SK-N-SH (cell line): ENCODE data around the gene TFB1M.

Source experiments
- EP300 ChIP-seq, 2 experiments: IDR thresholded peaks; 2 replicates each; pipeline versions ENCODE4 v1.4.0 to v1.6.1; 2012; ENCODE audit warnings: borderline replicate concordance in 1 of 2, low read depth in 1 of 2, low read length in 1 of 2
- POLR2AphosphoS5 ChIP-seq: IDR thresholded peaks from 2 replicates; pipeline ENCODE4 v1.6.1; 2012; ENCODE audit warnings: low read depth, low read length
- RFX5 ChIP-seq: IDR thresholded peaks from 2 replicates; pipeline ENCODE4 v1.6.1; 2012; ENCODE audit warnings: mild to moderate bottlenecking, improper control_type of control experiment, low read length
- RXRA ChIP-seq: IDR thresholded peaks from 2 replicates; pipeline ENCODE4 v1.4.0; 2012; ENCODE audit warnings: low read depth, mild to moderate bottlenecking, borderline replicate concordance
- SMC3 ChIP-seq: IDR thresholded peaks from 2 replicates; pipeline ENCODE4 v1.6.1; 2012; ENCODE audit warnings: low read depth, low read length, improper control_type of control experiment
- TAF1 ChIP-seq: IDR thresholded peaks from 2 replicates; pipeline ENCODE4 v1.6.1; 2012; ENCODE audit warnings: low read depth, mild to moderate bottlenecking, low read length, moderate library complexity, borderline replicate concordance
- TF ChIP-seq, protein P1 (sequence below): IDR thresholded peaks from 2 replicates; pipeline ENCODE4 v1.4.0; 2012; ENCODE audit warnings: low read depth
- TF ChIP-seq, protein P2 (sequence below): fragments of 200-600 bp; sonication (generic); IDR thresholded peaks from 2 replicates; pipeline ENCODE4 v1.6.1; 2017; ENCODE audit warnings: antibody characterized with exemption, mild to moderate bottlenecking, moderate library complexity

DNA sequence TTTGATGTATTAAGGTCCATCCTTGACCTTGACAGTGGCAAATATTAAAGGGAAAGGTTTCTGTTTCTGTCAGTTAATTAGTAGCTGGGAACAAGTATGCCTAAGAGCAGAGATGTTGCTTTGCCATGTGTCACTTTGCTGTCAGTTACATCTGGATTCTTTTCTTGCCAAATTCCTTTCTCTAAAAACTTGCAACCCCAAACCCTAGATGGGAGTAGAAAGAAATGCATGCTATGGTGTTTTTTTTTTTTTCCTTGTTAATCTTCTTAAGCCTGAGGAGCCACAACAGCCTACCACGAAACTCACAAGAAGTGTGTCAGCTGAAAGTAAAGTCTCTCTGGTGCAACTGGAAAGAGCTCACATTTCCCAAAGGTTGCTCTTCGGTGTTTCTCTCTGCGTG, 68.5 kb downstream of the TFB1M start:
- TF ChIP-seq, protein P1, sequence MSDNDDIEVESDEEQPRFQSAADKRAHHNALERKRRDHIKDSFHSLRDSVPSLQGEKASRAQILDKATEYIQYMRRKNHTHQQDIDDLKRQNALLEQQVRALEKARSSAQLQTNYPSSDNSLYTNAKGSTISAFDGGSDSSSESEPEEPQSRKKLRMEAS, result no peak
- TF ChIP-seq TAF1, result no peak
- no peak for TF ChIP-seq RFX5
- TF ChIP-seq, protein P2, sequence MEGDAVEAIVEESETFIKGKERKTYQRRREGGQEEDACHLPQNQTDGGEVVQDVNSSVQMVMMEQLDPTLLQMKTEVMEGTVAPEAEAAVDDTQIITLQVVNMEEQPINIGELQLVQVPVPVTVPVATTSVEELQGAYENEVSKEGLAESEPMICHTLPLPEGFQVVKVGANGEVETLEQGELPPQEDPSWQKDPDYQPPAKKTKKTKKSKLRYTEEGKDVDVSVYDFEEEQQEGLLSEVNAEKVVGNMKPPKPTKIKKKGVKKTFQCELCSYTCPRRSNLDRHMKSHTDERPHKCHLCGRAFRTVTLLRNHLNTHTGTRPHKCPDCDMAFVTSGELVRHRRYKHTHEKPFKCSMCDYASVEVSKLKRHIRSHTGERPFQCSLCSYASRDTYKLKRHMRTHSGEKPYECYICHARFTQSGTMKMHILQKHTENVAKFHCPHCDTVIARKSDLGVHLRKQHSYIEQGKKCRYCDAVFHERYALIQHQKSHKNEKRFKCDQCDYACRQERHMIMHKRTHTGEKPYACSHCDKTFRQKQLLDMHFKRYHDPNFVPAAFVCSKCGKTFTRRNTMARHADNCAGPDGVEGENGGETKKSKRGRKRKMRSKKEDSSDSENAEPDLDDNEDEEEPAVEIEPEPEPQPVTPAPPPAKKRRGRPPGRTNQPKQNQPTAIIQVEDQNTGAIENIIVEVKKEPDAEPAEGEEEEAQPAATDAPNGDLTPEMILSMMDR, result no peak
- no peak for TF ChIP-seq POLR2AphosphoS5
- no peak for TF ChIP-seq SMC3
- no peak for TF ChIP-seq RXRA
- no peak for TF ChIP-seq EP300 (IDR thresholded peaks at IDR 0.05; ENCODE audit: borderline replicate concordance in 1 of 2, low read depth in 1 of 2, low read length in 1 of 2)
